ENCODE data around the gene CD5L. TPM values are rescaled to one million over a fixed set of nuclear protein-coding genes. Genes with fewer than 3 reads are reported as not detected.

The CD5L gene
- total and polyA plus RNA-seq, 10 of the 15 experiments (the other 5 are each of a cell fraction or from before 2014, with no cell fraction given) = 0.10 to 0.57 (median 0.24) TPM

DNA sequence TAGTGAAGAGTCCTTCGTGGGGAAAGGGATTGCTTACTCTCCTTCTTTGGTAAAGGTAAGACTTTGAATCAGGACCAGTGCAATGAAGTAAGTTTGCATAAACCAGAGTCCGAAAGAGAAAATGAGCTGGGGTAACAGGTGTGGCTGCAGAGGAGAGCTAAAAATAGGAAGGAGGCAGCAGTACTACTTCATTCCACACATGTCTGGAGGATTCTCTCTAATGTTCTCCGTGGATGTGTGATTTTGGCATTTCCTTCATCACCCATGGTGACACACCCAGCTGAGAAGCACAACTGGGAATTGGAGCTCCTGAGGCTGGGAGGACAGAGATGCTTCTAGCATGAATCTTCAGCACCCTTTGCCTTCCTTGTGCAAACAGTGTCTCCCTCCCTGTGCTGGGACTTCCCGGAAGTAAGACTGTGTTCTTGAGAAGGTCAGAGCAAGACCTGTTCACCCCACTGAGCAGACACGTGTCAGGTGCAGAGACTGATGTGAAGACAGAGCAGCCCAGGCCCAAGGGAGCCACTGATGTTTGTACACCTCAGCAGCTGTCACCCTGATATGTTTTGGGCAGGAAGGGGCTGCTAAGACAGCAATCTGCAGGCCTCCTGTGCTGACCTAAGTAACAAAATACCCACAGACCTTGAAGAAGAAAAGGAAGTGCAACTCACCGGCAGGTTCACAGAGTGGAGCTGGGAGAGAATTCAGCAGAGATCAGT is 35.0 kb downstream of the CD5L start:
- ChIA-PET POLR2A (interaction anchor here (0.7 kb wide), 1 partner anchor 56 kb away, joined by 3 read pairs; no protein-coding TSS in a partner anchor), CTCF (interaction anchor here (0.6 to 2.4 kb wide), 7 partner anchors 10 to 453 kb away, joined by 3 to 6 read pairs (median 4); no protein-coding TSS in a partner anchor), RAD21 (ENCODE audit: unreplicated experiment) (interaction anchor here (1.0 kb wide), 2 partner anchors 21 to 32 kb away, joined by 3 to 4 read pairs; no protein-coding TSS in a partner anchor), SMC1A (ENCODE audit: uncharacterized antibody, unreplicated experiment) (interaction anchor here (1.0 to 1.7 kb wide), 7 partner anchors 21 to 230 kb away, joined by 3 to 7 read pairs (median 3); no protein-coding TSS in a partner anchor)
- no peaks in the 10 kb centered on the region for H3K36me3 ChIP-seq (ENCODE audit: control insufficient read depth in 2 of 2, insufficient read depth in 2 of 2, low read length in 1 of 2)
- DNase-seq (ENCODE audit: low read depth, low spot score) (peak; percentile 68), FAIRE-seq (peak; percentile 91), ATAC-seq (peak; percentile 89)
- H3K4me2 ChIP-seq (ENCODE audit: control insufficient read depth, insufficient read depth) = peak overlapping the region; percentile 91
- H4K20me1 ChIP-seq (ENCODE audit: control insufficient read depth, insufficient read depth) = no peaks in the 10 kb centered on the region
- peaks cover 1% of the 10 kb centered on the region; the same call in 1 of the 3 replicates for H3K9me3 ChIP-seq (replicated peaks; ENCODE audit: control insufficient read depth, insufficient read depth, low read length)
- peak overlapping the region; percentile 24; the same call in 1 of the 2 replicates for H3K9ac ChIP-seq (ENCODE audit: control insufficient read depth, insufficient read depth, low read length)
- in situ Hi-C loops (cut with MboI) (no loop called here), intact Hi-C loops (cut with micrococcal nuclease; ENCODE audit: unreplicated experiment) (no loop called here)
- H3K79me2 ChIP-seq (ENCODE audit: control insufficient read depth, insufficient read depth, low read length) = no peaks in the 10 kb centered on the region
- under 1% methylated on average over 6 of the region's 6 CpGs for WGBS (ENCODE audit: insufficient coverage, insufficient replicate concordance, low lambda C conversion rate, missing lambda C conversion rate)
- H3K4me3 ChIP-seq = peak overlapping the region; percentile 35
- H2AFZ ChIP-seq (ENCODE audit: control insufficient read depth, low read depth, low read length) = peak overlapping the region; percentile 42; the same call in 1 of the 2 replicates
- no TSS peak for BruUV-seq (replicated peaks)
- H3K27me3 ChIP-seq (replicated peaks in 1 of 2; ENCODE audit: control insufficient read depth in 2 of 2, insufficient read depth in 2 of 2, low read length in 1 of 2) = 0 out of 4 replicates have a peak, but pooled peaks cover 0 to 3% of the 10 kb centered on the region in 2 experiments
- H3K27ac ChIP-seq (ENCODE audit: control insufficient read depth, insufficient read depth) = peak overlapping the region; percentile 68
- H3K4me1 ChIP-seq (ENCODE audit: control insufficient read depth, insufficient read depth, low read length) = peaks cover 24% of the 10 kb centered on the region
- TF ChIP-seq ZNF207 (IDR thresholded peaks at IDR 0.05; ENCODE audit: borderline replicate concordance) (no peak), EED (IDR thresholded peaks at IDR 0.05; ENCODE audit: low read depth) (peak; percentile 54), RUNX3 (IDR thresholded peaks at IDR 0.05; ENCODE audit: low read length) (peak; percentile 55), BRCA1 (IDR thresholded peaks at IDR 0.05; ENCODE audit: low read depth, low read length) (no peak), POLR2A (IDR thresholded peaks at IDR 0.05; ENCODE audit: low read depth, low read length) (0 out of 2 replicates have a peak, but pooled peaks have one; percentile 40), TBL1XR1 (IDR thresholded peaks at IDR 0.05; ENCODE audit: low read depth, low read length) (no peak), ZSCAN29 (IDR thresholded peaks at IDR 0.05) (no peak), RFX5 (IDR thresholded peaks at IDR 0.05; ENCODE audit: low read depth, low read length) (no peak), MEF2B (IDR thresholded peaks at IDR 0.05; ENCODE audit: partially characterized antibody, poor library complexity, severe bottlenecking) (peak; percentile 75), NR2F1 (conservative IDR thresholded peaks at IDR 0.05) (peak; percentile 48), RAD21 (IDR thresholded peaks at IDR 0.05; ENCODE audit: insufficient read depth, low read depth, low read length) (0 out of 2 replicates have a peak, but pooled peaks have one; percentile 10), CREB1 (IDR thresholded peaks at IDR 0.05; ENCODE audit: low read depth) (no peak), ZNF274 (IDR thresholded peaks at IDR 0.05; ENCODE audit: insufficient read depth, insufficient read length) (no peak), SIN3A (IDR thresholded peaks at IDR 0.05; ENCODE audit: low read depth, low read length) (no peak), MYC (IDR thresholded peaks at IDR 0.05; ENCODE audit: insufficient read depth, insufficient read length, insufficient replicate concordance, low read length, severe bottlenecking) (no peak), PAX5 (IDR thresholded peaks at IDR 0.05; ENCODE audit: borderline replicate concordance, low read depth, low read length) (peak; percentile 5; the same call in 1 of the 2 replicates), IKZF1 (conservative IDR thresholded peaks at IDR 0.05) (peak; percentile 31; the same call in 1 of the 2 replicates)
- TF ChIP-seq, protein P1, sequence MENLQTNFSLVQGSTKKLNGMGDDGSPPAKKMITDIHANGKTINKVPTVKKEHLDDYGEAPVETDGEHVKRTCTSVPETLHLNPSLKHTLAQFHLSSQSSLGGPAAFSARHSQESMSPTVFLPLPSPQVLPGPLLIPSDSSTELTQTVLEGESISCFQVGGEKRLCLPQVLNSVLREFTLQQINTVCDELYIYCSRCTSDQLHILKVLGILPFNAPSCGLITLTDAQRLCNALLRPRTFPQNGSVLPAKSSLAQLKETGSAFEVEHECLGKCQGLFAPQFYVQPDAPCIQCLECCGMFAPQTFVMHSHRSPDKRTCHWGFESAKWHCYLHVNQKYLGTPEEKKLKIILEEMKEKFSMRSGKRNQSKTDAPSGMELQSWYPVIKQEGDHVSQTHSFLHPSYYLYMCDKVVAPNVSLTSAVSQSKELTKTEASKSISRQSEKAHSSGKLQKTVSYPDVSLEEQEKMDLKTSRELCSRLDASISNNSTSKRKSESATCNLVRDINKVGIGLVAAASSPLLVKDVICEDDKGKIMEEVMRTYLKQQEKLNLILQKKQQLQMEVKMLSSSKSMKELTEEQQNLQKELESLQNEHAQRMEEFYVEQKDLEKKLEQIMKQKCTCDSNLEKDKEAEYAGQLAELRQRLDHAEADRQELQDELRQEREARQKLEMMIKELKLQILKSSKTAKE (IDR thresholded peaks at IDR 0.05; ENCODE audit: low read depth, poor library complexity, severe bottlenecking) = no peak
- TF ChIP-seq, protein P2, sequence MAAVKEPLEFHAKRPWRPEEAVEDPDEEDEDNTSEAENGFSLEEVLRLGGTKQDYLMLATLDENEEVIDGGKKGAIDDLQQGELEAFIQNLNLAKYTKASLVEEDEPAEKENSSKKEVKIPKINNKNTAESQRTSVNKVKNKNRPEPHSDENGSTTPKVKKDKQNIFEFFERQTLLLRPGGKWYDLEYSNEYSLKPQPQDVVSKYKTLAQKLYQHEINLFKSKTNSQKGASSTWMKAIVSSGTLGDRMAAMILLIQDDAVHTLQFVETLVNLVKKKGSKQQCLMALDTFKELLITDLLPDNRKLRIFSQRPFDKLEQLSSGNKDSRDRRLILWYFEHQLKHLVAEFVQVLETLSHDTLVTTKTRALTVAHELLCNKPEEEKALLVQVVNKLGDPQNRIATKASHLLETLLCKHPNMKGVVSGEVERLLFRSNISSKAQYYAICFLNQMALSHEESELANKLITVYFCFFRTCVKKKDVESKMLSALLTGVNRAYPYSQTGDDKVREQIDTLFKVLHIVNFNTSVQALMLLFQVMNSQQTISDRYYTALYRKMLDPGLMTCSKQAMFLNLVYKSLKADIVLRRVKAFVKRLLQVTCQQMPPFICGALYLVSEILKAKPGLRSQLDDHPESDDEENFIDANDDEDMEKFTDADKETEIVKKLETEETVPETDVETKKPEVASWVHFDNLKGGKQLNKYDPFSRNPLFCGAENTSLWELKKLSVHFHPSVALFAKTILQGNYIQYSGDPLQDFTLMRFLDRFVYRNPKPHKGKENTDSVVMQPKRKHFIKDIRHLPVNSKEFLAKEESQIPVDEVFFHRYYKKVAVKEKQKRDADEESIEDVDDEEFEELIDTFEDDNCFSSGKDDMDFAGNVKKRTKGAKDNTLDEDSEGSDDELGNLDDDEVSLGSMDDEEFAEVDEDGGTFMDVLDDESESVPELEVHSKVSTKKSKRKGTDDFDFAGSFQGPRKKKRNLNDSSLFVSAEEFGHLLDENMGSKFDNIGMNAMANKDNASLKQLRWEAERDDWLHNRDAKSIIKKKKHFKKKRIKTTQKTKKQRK (IDR thresholded peaks at IDR 0.05; ENCODE audit: low read depth, low read length) = no peak
